ENCODE measurements around the gene EGR2.

EGR2 gene

DNA sequence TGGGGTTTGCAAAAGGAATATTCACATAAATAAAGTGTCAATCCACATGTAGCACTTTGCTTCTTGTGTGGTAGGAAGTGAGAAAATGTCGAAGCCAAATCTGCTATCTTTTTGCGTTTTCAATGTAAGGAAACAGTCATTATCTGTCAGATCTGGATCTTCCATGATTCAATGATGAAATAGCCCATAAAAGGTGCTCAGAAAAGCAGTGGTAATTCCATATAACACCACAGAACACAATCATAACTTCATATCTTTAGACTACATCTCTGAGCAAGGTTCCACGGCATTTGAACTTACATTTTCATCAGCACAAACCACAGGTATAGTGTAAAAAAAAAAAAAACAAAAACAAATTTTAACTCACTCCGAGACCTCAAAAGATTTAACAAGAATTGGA lies 39.9 kb upstream of the EGR2 start:
- ATAC-seq = no peak
- no peak for TF ChIP-seq ARNTL (CRISPR knock-in tag; IDR thresholded peaks at IDR 0.05; ENCODE audit: borderline replicate concordance, low read depth)
- no peak for TF ChIP-seq ZFP3 (CRISPR knock-in tag; IDR thresholded peaks at IDR 0.05)
- TF ChIP-seq RARB (CRISPR knock-in tag; IDR thresholded peaks at IDR 0.05) = no peak
- TF ChIP-seq POU6F1 (CRISPR knock-in tag; IDR thresholded peaks at IDR 0.05; ENCODE audit: borderline replicate concordance, low read depth) = no peak
- TF ChIP-seq CSDC2 (CRISPR knock-in tag; IDR thresholded peaks at IDR 0.05) = no peak
- TF ChIP-seq TCF4 (CRISPR knock-in tag; IDR thresholded peaks at IDR 0.05; ENCODE audit: borderline replicate concordance) = no peak
- no peak for TF ChIP-seq ZC3H10 (CRISPR knock-in tag; IDR thresholded peaks at IDR 0.05)
- TF ChIP-seq ZNF8 (CRISPR knock-in tag; IDR thresholded peaks at IDR 0.05) = no peak
- no peak for TF ChIP-seq ZNF565 (CRISPR knock-in tag; conservative IDR thresholded peaks at IDR 0.05; ENCODE audit: low read depth)

DNA sequence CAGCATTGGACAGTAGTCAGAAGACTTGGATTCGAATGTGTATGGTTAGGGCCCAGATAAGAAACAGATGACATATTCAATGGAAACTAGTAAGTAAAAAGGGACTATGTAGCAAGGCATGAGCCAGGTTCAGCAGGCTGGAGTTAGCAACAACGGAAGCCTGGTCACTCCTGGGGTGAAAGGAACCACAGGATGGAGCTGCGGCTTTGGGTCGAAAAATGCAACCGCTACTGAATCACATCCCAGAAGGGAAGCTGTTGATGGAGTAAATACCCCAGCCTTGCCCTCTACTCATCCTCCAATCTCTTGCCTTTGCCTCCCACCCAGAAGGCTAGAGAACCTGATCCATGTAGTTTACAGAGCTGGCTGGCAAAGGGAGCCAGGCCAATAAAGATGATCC lies 37.5 kb upstream of the EGR2 start:
- no peak for ATAC-seq
- TF ChIP-seq TCF4 (CRISPR knock-in tag; IDR thresholded peaks at IDR 0.05; ENCODE audit: borderline replicate concordance) (no peak), POU6F1 (CRISPR knock-in tag; IDR thresholded peaks at IDR 0.05; ENCODE audit: borderline replicate concordance, low read depth) (no peak), ZC3H10 (CRISPR knock-in tag; IDR thresholded peaks at IDR 0.05) (no peak), TOX (CRISPR knock-in tag; IDR thresholded peaks at IDR 0.05; ENCODE audit: borderline replicate concordance) (no peak), ZFP30 (CRISPR knock-in tag; IDR thresholded peaks at IDR 0.05) (no peak), OSR1 (CRISPR knock-in tag; IDR thresholded peaks at IDR 0.05) (no peak), ZNF565 (CRISPR knock-in tag; conservative IDR thresholded peaks at IDR 0.05; ENCODE audit: low read depth) (no peak), CSDC2 (CRISPR knock-in tag; IDR thresholded peaks at IDR 0.05) (no peak), PPARA (CRISPR knock-in tag; IDR thresholded peaks at IDR 0.05; ENCODE audit: borderline replicate concordance) (no peak), ZNF8 (CRISPR knock-in tag; IDR thresholded peaks at IDR 0.05) (no peak), ZFP3 (CRISPR knock-in tag; IDR thresholded peaks at IDR 0.05) (no peak), ARNTL (CRISPR knock-in tag; IDR thresholded peaks at IDR 0.05; ENCODE audit: borderline replicate concordance, low read depth) (no peak), RARB (CRISPR knock-in tag; IDR thresholded peaks at IDR 0.05) (no peak)
- TF ChIP-seq, protein P1, sequence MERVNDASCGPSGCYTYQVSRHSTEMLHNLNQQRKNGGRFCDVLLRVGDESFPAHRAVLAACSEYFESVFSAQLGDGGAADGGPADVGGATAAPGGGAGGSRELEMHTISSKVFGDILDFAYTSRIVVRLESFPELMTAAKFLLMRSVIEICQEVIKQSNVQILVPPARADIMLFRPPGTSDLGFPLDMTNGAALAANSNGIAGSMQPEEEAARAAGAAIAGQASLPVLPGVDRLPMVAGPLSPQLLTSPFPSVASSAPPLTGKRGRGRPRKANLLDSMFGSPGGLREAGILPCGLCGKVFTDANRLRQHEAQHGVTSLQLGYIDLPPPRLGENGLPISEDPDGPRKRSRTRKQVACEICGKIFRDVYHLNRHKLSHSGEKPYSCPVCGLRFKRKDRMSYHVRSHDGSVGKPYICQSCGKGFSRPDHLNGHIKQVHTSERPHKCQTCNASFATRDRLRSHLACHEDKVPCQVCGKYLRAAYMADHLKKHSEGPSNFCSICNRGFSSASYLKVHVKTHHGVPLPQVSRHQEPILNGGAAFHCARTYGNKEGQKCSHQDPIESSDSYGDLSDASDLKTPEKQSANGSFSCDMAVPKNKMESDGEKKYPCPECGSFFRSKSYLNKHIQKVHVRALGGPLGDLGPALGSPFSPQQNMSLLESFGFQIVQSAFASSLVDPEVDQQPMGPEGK (CRISPR knock-in tag; IDR thresholded peaks at IDR 0.05; ENCODE audit: borderline replicate concordance) = no peak
- TF ChIP-seq, protein P2, sequence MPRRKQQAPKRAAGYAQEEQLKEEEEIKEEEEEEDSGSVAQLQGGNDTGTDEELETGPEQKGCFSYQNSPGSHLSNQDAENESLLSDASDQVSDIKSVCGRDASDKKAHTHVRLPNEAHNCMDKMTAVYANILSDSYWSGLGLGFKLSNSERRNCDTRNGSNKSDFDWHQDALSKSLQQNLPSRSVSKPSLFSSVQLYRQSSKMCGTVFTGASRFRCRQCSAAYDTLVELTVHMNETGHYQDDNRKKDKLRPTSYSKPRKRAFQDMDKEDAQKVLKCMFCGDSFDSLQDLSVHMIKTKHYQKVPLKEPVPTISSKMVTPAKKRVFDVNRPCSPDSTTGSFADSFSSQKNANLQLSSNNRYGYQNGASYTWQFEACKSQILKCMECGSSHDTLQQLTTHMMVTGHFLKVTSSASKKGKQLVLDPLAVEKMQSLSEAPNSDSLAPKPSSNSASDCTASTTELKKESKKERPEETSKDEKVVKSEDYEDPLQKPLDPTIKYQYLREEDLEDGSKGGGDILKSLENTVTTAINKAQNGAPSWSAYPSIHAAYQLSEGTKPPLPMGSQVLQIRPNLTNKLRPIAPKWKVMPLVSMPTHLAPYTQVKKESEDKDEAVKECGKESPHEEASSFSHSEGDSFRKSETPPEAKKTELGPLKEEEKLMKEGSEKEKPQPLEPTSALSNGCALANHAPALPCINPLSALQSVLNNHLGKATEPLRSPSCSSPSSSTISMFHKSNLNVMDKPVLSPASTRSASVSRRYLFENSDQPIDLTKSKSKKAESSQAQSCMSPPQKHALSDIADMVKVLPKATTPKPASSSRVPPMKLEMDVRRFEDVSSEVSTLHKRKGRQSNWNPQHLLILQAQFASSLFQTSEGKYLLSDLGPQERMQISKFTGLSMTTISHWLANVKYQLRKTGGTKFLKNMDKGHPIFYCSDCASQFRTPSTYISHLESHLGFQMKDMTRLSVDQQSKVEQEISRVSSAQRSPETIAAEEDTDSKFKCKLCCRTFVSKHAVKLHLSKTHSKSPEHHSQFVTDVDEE (CRISPR knock-in tag; IDR thresholded peaks at IDR 0.05) = no peak
- TF ChIP-seq, protein P3, sequence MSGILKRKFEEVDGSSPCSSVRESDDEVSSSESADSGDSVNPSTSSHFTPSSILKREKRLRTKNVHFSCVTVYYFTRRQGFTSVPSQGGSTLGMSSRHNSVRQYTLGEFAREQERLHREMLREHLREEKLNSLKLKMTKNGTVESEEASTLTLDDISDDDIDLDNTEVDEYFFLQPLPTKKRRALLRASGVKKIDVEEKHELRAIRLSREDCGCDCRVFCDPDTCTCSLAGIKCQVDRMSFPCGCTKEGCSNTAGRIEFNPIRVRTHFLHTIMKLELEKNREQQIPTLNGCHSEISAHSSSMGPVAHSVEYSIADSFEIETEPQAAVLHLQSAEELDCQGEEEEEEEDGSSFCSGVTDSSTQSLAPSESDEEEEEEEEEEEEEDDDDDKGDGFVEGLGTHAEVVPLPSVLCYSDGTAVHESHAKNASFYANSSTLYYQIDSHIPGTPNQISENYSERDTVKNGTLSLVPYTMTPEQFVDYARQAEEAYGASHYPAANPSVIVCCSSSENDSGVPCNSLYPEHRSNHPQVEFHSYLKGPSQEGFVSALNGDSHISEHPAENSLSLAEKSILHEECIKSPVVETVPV (CRISPR knock-in tag; IDR thresholded peaks at IDR 0.05) = no peak

GRCh38 chr10:62852961-62853702 lies 37.0 kb upstream of the EGR2 start:
- TF ChIP-seq, protein P3 (CRISPR knock-in tag; IDR thresholded peaks at IDR 0.05) = no peak
- no peak for TF ChIP-seq ESRRG (CRISPR knock-in tag; IDR thresholded peaks at IDR 0.05)
- no peak for TF ChIP-seq TCF4 (CRISPR knock-in tag; IDR thresholded peaks at IDR 0.05; ENCODE audit: borderline replicate concordance)
- TF ChIP-seq ZFP3 (CRISPR knock-in tag; IDR thresholded peaks at IDR 0.05) = no peak
- no peak for TF ChIP-seq ZC3H10 (CRISPR knock-in tag; IDR thresholded peaks at IDR 0.05)
- no peak for ATAC-seq

All from SK-N-SH treated with all-trans-retinoic acid at 6 μM for 48 hours (cell line).